IPS-18a (cell line): Measurements from ENCODE around the gene C6.

Experiments used
- H3K27ac ChIP-seq: one replicate; pipeline ENCODE4 v1.5.1; 2013; ENCODE audit warnings: low read length
- H3K27me3 ChIP-seq: one replicate; pipeline ENCODE4 v1.6.1; 2013; ENCODE audit warnings: mild to moderate bottlenecking, low read length; ENCODE audit not compliant: control insufficient read depth, insufficient read depth
- H3K36me3 ChIP-seq: one replicate; pipeline ENCODE4 v1.6.1; 2013; ENCODE audit warnings: low read depth, low read length; ENCODE audit not compliant: control insufficient read depth
- H3K4me1 ChIP-seq: one replicate; pipeline ENCODE4 v1.6.1; 2013; ENCODE audit warnings: low read depth, low read length; ENCODE audit not compliant: control insufficient read depth
- H3K4me3 ChIP-seq: one replicate; pipeline ENCODE4 v1.5.1; 2013; ENCODE audit warnings: low read length
- H3K9ac ChIP-seq: one replicate; pipeline ENCODE4 v1.6.1; 2013; ENCODE audit warnings: mild to moderate bottlenecking, low read length, moderate library complexity
- H3K9me3 ChIP-seq: one replicate; pipeline ENCODE4 v1.6.1; 2013; ENCODE audit warnings: low read depth, low read length; ENCODE audit not compliant: control insufficient read depth

Gene C6

GRCh38 chr5:41213340-41213739 lies at the start of gene C6:
C6 (minus strand) TSS chr5:41213532; CDS start chr5:41203230, 10,302 bp downstream.
- Histone ChIP-seq H3K4me1 (no peaks in the 10 kb centered on the region), H3K9me3 (no peaks in the 10 kb centered on the region)

GRCh38 chr5:41256400-41256799 lies 43.1 kb upstream of the C6 start:
- Histone ChIP-seq H3K36me3 (no peaks in the 10 kb centered on the region), H3K4me1 (peaks cover 12% of the 10 kb centered on the region), H3K27ac (no peak overlapping the region)

More at GRCh38 chr5:41213340-41213739, at the start of gene C6:
- H3K4me3 ChIP-seq, result no peak within 1 kb of the TSS
- H3K27ac ChIP-seq, result no peak within 1 kb of the TSS
- H3K27me3 ChIP-seq, result no peaks in the 10 kb centered on the region
- no peaks in the 10 kb centered on the region for H3K36me3 ChIP-seq
- no peak within 1 kb of the TSS for H3K9ac ChIP-seq

GRCh38 chr5:41253109-41253508 lies 39.8 kb upstream of the C6 start:
- H3K4me1 ChIP-seq, result peaks cover 12% of the 10 kb centered on the region
- no peak overlapping the region for H3K27ac ChIP-seq
- H3K9ac ChIP-seq, result no peak overlapping the region
- no peaks in the 10 kb centered on the region for H3K27me3 ChIP-seq
- no peak overlapping the region for H3K4me3 ChIP-seq
- H3K9me3 ChIP-seq, result no peaks in the 10 kb centered on the region
- no peaks in the 10 kb centered on the region for H3K36me3 ChIP-seq

More at GRCh38 chr5:41256400-41256799, 43.1 kb upstream of the C6 start:
- Histone ChIP-seq H3K27me3 (no peaks in the 10 kb centered on the region), H3K9me3 (no peaks in the 10 kb centered on the region), H3K9ac (no peak overlapping the region), H3K4me3 (no peak overlapping the region)

- no peak overlapping the region for H3K4me3 ChIP-seq
- H3K4me1 ChIP-seq, result peaks cover 12% of the 10 kb centered on the region
- H3K9ac ChIP-seq, result no peak overlapping the region
- H3K36me3 ChIP-seq, result no peaks in the 10 kb centered on the region
- no peaks in the 10 kb centered on the region for H3K27me3 ChIP-seq
- H3K27ac ChIP-seq, result no peak overlapping the region
- no peaks in the 10 kb centered on the region for H3K9me3 ChIP-seq
Measured at GRCh38 chr5:41252036-41252435, 38.7 kb upstream of the C6 start.

GRCh38 chr5:41250351-41250987 lies 37.1 kb upstream of the C6 start:
- Histone ChIP-seq H3K4me1 (peaks cover 12% of the 10 kb centered on the region), H3K36me3 (no peaks in the 10 kb centered on the region), H3K27me3 (no peaks in the 10 kb centered on the region), H3K9ac (no peak overlapping the region), H3K4me3 (no peak overlapping the region), H3K27ac (no peak overlapping the region), H3K9me3 (no peaks in the 10 kb centered on the region)

GRCh38 chr5:41247135-41247534 lies 33.8 kb upstream of the C6 start:
- Histone ChIP-seq H3K27me3 (no peaks in the 10 kb centered on the region), H3K4me1 (peaks cover 2% of the 10 kb centered on the region), H3K9me3 (no peaks in the 10 kb centered on the region), H3K9ac (no peak overlapping the region), H3K4me3 (no peak overlapping the region), H3K27ac (no peak overlapping the region), H3K36me3 (no peaks in the 10 kb centered on the region)

- no peaks in the 10 kb centered on the region for H3K27me3 ChIP-seq
- H3K4me1 ChIP-seq, result no peaks in the 10 kb centered on the region
- no peak overlapping the region for H3K4me3 ChIP-seq
- no peak overlapping the region for H3K9ac ChIP-seq
- no peaks in the 10 kb centered on the region for H3K9me3 ChIP-seq
- no peaks in the 10 kb centered on the region for H3K36me3 ChIP-seq
- no peak overlapping the region for H3K27ac ChIP-seq
Measured at GRCh38 chr5:41246376-41246775, 33.0 kb upstream of the C6 start.

GRCh38 chr5:41243558-41243957 lies 30.2 kb upstream of the C6 start:
- Histone ChIP-seq H3K9ac (no peak overlapping the region), H3K4me1 (no peaks in the 10 kb centered on the region)

GRCh38 chr5:41240985-41241384 lies 27.7 kb upstream of the C6 start:
- no peak overlapping the region for H3K4me3 ChIP-seq
- no peaks in the 10 kb centered on the region for H3K27me3 ChIP-seq
- H3K9ac ChIP-seq, result no peak overlapping the region
- H3K27ac ChIP-seq, result no peak overlapping the region
- no peaks in the 10 kb centered on the region for H3K4me1 ChIP-seq
- no peaks in the 10 kb centered on the region for H3K36me3 ChIP-seq
- no peaks in the 10 kb centered on the region for H3K9me3 ChIP-seq

More at GRCh38 chr5:41243558-41243957, 30.2 kb upstream of the C6 start:
- Histone ChIP-seq H3K27me3 (no peaks in the 10 kb centered on the region), H3K4me3 (no peak overlapping the region), H3K27ac (no peak overlapping the region), H3K36me3 (no peaks in the 10 kb centered on the region), H3K9me3 (no peaks in the 10 kb centered on the region)

GRCh38 chr5:41240390-41240789 lies 27.1 kb upstream of the C6 start:
- no peak overlapping the region for H3K4me3 ChIP-seq
- H3K9ac ChIP-seq, result no peak overlapping the region
- no peaks in the 10 kb centered on the region for H3K9me3 ChIP-seq
- H3K27ac ChIP-seq, result no peak overlapping the region
- no peaks in the 10 kb centered on the region for H3K36me3 ChIP-seq
- H3K27me3 ChIP-seq, result no peaks in the 10 kb centered on the region
- H3K4me1 ChIP-seq, result no peaks in the 10 kb centered on the region

- Histone ChIP-seq H3K9ac (no peak overlapping the region), H3K9me3 (no peaks in the 10 kb centered on the region), H3K27me3 (no peaks in the 10 kb centered on the region), H3K4me1 (no peaks in the 10 kb centered on the region), H3K4me3 (no peak overlapping the region), H3K36me3 (no peaks in the 10 kb centered on the region), H3K27ac (no peak overlapping the region)
Measured at GRCh38 chr5:41234475-41234874, 21.1 kb upstream of the C6 start.

- no peaks in the 10 kb centered on the region for H3K4me1 ChIP-seq
- H3K4me3 ChIP-seq, result no peak overlapping the region
- H3K9me3 ChIP-seq, result no peaks in the 10 kb centered on the region
- no peak overlapping the region for H3K9ac ChIP-seq
- H3K27me3 ChIP-seq, result no peaks in the 10 kb centered on the region
- no peak overlapping the region for H3K27ac ChIP-seq
- H3K36me3 ChIP-seq, result no peaks in the 10 kb centered on the region
Measured at GRCh38 chr5:41232797-41233196, 19.5 kb upstream of the C6 start.
